Tibial nerve (tissue), 4 donors: ENCODE results near the gene UTP14C.

ENCODE experiments used
- EP300 ChIP-seq, 2 donors: sonication (generic); formaldehyde crosslinking; IDR thresholded peaks; one replicate each; pipeline ENCODE4 v1.6.1; 2017; ENCODE audit warnings: antibody characterized with exemption in 2 of 2, mild to moderate bottlenecking in 1 of 2
- POLR2A ChIP-seq, 2 donors: fragments of 450-650 bp; IDR thresholded peaks; one replicate each; pipeline ENCODE4 v1.6.1; 2017; ENCODE audit warnings: antibody characterized with exemption in 2 of 2, mild to moderate bottlenecking in 2 of 2, moderate library complexity in 2 of 2
- TF ChIP-seq, protein P1 (sequence below), 5 experiments: fragments of 200-600 bp in 3 of 5; fragments of 450-650 bp in 2 of 5; sonication (generic) in 3 of 5; IDR thresholded peaks; one replicate each; pipeline ENCODE4 v1.5.1; 2016 to 2019; ENCODE audit warnings: antibody characterized with exemption in 5 of 5, mild to moderate bottlenecking in 3 of 5, moderate library complexity in 2 of 5

DNA sequence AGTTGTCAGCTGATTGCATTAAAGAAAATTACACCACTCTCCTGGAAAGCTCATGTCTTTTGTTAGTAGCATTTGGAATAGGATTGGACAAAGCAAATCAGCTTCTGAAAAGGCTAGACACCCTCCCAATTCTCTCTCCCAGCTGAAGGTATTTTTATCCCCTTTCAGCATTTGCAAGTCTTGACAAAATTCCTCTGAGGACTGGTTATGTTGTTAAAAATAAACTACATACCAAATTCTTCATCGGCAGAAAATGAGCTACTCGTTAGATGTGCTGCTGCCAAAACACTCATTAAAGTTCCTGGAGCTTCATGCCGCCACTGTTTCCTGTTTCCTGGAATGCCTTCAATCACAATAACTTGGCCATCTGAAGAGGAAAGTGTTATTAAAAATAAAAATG, 37.1 kb downstream of the UTP14C start:
- TF ChIP-seq, protein P1, sequence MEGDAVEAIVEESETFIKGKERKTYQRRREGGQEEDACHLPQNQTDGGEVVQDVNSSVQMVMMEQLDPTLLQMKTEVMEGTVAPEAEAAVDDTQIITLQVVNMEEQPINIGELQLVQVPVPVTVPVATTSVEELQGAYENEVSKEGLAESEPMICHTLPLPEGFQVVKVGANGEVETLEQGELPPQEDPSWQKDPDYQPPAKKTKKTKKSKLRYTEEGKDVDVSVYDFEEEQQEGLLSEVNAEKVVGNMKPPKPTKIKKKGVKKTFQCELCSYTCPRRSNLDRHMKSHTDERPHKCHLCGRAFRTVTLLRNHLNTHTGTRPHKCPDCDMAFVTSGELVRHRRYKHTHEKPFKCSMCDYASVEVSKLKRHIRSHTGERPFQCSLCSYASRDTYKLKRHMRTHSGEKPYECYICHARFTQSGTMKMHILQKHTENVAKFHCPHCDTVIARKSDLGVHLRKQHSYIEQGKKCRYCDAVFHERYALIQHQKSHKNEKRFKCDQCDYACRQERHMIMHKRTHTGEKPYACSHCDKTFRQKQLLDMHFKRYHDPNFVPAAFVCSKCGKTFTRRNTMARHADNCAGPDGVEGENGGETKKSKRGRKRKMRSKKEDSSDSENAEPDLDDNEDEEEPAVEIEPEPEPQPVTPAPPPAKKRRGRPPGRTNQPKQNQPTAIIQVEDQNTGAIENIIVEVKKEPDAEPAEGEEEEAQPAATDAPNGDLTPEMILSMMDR (IDR thresholded peaks at IDR 0.05), result no peak
- TF ChIP-seq POLR2A (IDR thresholded peaks at IDR 0.05) (no peak), EP300 (IDR thresholded peaks at IDR 0.05) (no peak)
